Activated CD4-positive, CD25-positive, alpha-beta regulatory T cell treated with anti-CD3 and anti-CD28 coated beads, Interleukin-2, amount 50 U/mL, for 72 hours (primary cell): ENCODE data around the gene GET3.
"Not testable (repeated sequence)": the region's sequence is repeated elsewhere in the genome, so short reads cannot be mapped to it uniquely, and the experiment has no call there.

Source experiments
- DNase-seq: peaks from one replicate; pipeline ENCODE4 v3.0.0; 2021

The GET3 gene

GRCh38 chr19:12736995-12737834 lies at the start of gene GET3:
GET3 (plus strand) TSS chr19:12737497; CDS start chr19:12737506, 9 bp downstream.
- peak; percentile 77 for DNase-seq

- no peak for DNase-seq
These were observed 48.3 kb upstream of the GET3 start for GRCh38 chr19:12689012-12689411.

GRCh38 chr19:12689581-12690216 lies 47.6 kb upstream of the GET3 start:
- no peak for DNase-seq

GRCh38 chr19:12692960-12693359 lies 44.3 kb upstream of the GET3 start:
- no peak for DNase-seq

GRCh38 chr19:12694641-12695040 lies 42.7 kb upstream of the GET3 start:
- DNase-seq, result no peak

GRCh38 chr19:12695096-12695495 lies 42.2 kb upstream of the GET3 start:
- no peak for DNase-seq

GRCh38 chr19:12695514-12695913 lies 41.8 kb upstream of the GET3 start:
- DNase-seq, result no peak

- DNase-seq, result no peak
These were observed 41.3 kb upstream of the GET3 start for GRCh38 chr19:12695997-12696365.

GRCh38 chr19:12696366-12697335 lies 40.6 kb upstream of the GET3 start, which contains the start of gene FBXW9:
FBXW9 (minus strand) TSS chr19:12696631; CDS start chr19:12696581, 50 bp downstream.
- peak; percentile 98 for DNase-seq

- not testable (repeated sequence) for DNase-seq
These were observed 39.9 kb upstream of the GET3 start for GRCh38 chr19:12697425-12697824.

- DNase-seq, result no peak
These were observed 39.2 kb upstream of the GET3 start for GRCh38 chr19:12698138-12698537.

GRCh38 chr19:12701596-12702282 lies 35.6 kb upstream of the GET3 start:
- no peak for DNase-seq

- no peak for DNase-seq
These were observed 34.3 kb upstream of the GET3 start for GRCh38 chr19:12703046-12703445.

- DNase-seq, result no peak
These were observed 32.1 kb upstream of the GET3 start for GRCh38 chr19:12705169-12705568.

- DNase-seq, result no peak
These were observed 31.5 kb upstream of the GET3 start for GRCh38 chr19:12705654-12706331.

- no peak for DNase-seq
These were observed 31.0 kb upstream of the GET3 start for GRCh38 chr19:12706332-12706718.

GRCh38 chr19:12708641-12709040 lies 28.7 kb upstream of the GET3 start:
- no peak for DNase-seq

- no peak for DNase-seq
These were observed 26.1 kb upstream of the GET3 start for GRCh38 chr19:12711187-12711586.

- DNase-seq, result not testable (repeated sequence)
These were observed 25.2 kb upstream of the GET3 start for GRCh38 chr19:12712077-12712476.

- not testable (repeated sequence) for DNase-seq
These were observed 24.0 kb upstream of the GET3 start for GRCh38 chr19:12713304-12713703.

GRCh38 chr19:12715102-12715501 lies 22.2 kb upstream of the GET3 start:
- no peak for DNase-seq

GRCh38 chr19:12715929-12716328 lies 21.4 kb upstream of the GET3 start:
- no peak for DNase-seq
